ENCODE results near the gene MCM6. TPM values are rescaled to one million over a fixed set of nuclear protein-coding genes. Genes with fewer than 3 reads are reported as not detected.

The MCM6 gene
- total RNA-seq, 4 donors from 2014 or later = 4.2 to 6.3 (median 4.8) TPM

- TF ChIP-seq, protein P1, sequence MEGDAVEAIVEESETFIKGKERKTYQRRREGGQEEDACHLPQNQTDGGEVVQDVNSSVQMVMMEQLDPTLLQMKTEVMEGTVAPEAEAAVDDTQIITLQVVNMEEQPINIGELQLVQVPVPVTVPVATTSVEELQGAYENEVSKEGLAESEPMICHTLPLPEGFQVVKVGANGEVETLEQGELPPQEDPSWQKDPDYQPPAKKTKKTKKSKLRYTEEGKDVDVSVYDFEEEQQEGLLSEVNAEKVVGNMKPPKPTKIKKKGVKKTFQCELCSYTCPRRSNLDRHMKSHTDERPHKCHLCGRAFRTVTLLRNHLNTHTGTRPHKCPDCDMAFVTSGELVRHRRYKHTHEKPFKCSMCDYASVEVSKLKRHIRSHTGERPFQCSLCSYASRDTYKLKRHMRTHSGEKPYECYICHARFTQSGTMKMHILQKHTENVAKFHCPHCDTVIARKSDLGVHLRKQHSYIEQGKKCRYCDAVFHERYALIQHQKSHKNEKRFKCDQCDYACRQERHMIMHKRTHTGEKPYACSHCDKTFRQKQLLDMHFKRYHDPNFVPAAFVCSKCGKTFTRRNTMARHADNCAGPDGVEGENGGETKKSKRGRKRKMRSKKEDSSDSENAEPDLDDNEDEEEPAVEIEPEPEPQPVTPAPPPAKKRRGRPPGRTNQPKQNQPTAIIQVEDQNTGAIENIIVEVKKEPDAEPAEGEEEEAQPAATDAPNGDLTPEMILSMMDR (IDR thresholded peaks at IDR 0.05 in 4 of 5, conservative IDR thresholded peaks at IDR 0.05 in 1 of 5) = no peak
- no peak for TF ChIP-seq POLR2A (IDR thresholded peaks at IDR 0.05)
- H3K4me1 ChIP-seq = no peaks in the 10 kb centered on the region
- H3K9me3 ChIP-seq = no peaks in the 10 kb centered on the region
- H3K27ac ChIP-seq = no peak overlapping the region
- intact Hi-C loops (cut with DNase I; ENCODE audit: low total_unique reads) = no loop called here
- in situ Hi-C loops (cut with MboI; ENCODE audit: low sequenced_read_pairs in 4 of 4) = no loop called here
- no peak for DNase-seq
- no peaks in the 10 kb centered on the region for H3K27me3 ChIP-seq
- no peak overlapping the region for H3K4me3 ChIP-seq
- no peak for ATAC-seq
- H3K36me3 ChIP-seq = peaks cover 0 to 51% of the 10 kb centered on the region in 2 donors
These were observed 27.2 kb downstream of the MCM6 start for GRCh38 chr2:135849087-135849486.

- Histone ChIP-seq H3K27ac (no peak overlapping the region), H3K9me3 (no peaks in the 10 kb centered on the region), H3K4me3 (no peak overlapping the region), H3K36me3 (peaks cover 0 to 50% of the 10 kb centered on the region in 2 donors), H3K4me1 (no peaks in the 10 kb centered on the region), H3K27me3 (no peaks in the 10 kb centered on the region)
- intact Hi-C loops (cut with DNase I; ENCODE audit: low total_unique reads) = no loop called here
- TF ChIP-seq, protein P1 (IDR thresholded peaks at IDR 0.05 in 4 of 5, conservative IDR thresholded peaks at IDR 0.05 in 1 of 5) = no peak
- no peak for TF ChIP-seq POLR2A (IDR thresholded peaks at IDR 0.05)
- DNase-seq = no peak
- ATAC-seq = no peak
- in situ Hi-C loops (cut with MboI; ENCODE audit: low sequenced_read_pairs in 4 of 4) = no loop called here
These were observed 30.2 kb downstream of the MCM6 start for GRCh38 chr2:135845997-135846396.

DNA sequence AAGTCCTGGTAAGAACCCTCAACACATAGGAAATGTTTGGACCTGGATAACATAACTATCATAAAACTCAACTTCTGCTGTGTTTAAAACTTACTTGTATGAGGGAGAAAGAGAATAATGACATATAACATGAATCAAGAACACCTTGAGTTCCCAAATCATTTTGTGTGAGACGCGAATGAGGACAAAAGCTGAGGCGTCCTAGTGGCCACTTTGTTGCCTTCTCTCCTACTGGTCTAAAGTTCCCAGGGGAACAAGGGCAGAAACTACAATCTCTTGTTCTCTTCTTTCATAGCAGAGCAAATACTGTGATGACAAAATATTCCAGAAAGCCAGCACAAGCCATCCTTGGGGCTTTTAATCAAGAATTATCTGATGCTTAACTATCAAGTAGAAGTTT is 31.0 kb downstream of the MCM6 start:
- DNase-seq = no peak
- in situ Hi-C loops (cut with MboI; ENCODE audit: low sequenced_read_pairs in 4 of 4) (no loop called here), intact Hi-C loops (cut with DNase I; ENCODE audit: low total_unique reads) (no loop called here)
- H3K9me3 ChIP-seq = no peaks in the 10 kb centered on the region
- peaks cover 5 to 7% of the 10 kb centered on the region in 2 donors for H3K4me1 ChIP-seq
- H3K27me3 ChIP-seq = no peaks in the 10 kb centered on the region
- no peak for TF ChIP-seq POLR2A (IDR thresholded peaks at IDR 0.05)
- TF ChIP-seq, protein P1 (IDR thresholded peaks at IDR 0.05 in 4 of 5, conservative IDR thresholded peaks at IDR 0.05 in 1 of 5) = no peak
- peaks cover 0 to 43% of the 10 kb centered on the region in 2 donors for H3K36me3 ChIP-seq
- ATAC-seq = no peak
- H3K4me3 ChIP-seq = no peak overlapping the region
- H3K27ac ChIP-seq = no peak overlapping the region

DNA sequence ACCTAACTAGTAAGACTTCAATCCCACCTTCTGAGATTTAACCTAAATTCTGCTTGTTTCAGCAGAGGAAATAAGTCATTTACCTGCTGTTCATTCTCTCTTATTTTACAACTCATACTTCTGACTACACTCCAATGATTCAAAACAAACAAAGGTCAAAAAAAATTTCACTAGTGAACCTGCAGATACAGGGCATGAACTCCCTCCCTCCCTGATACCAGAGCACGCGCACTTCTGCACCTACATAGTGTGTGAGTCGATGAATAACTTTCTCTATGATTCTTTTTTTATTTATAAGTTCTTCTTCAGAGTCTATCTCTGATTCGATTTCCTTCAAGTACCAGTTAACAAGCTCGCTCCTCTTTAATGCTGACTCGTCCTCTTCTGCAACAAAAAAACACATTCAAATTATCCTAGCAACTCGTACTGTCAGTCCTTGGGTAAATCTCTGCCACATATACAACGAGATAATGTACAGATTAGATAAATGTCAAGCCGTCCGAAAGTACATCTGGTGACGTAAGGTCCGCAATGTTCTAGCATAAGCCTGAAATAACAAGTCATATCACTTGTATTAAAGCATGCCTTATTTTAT is 31.8 kb downstream of the MCM6 start:
- Histone ChIP-seq H3K4me3 (no peak overlapping the region), H3K4me1 (peaks cover 8 to 15% of the 10 kb centered on the region in 2 donors), H3K27me3 (no peaks in the 10 kb centered on the region), H3K27ac (no peak overlapping the region), H3K36me3 (peaks cover 0 to 43% of the 10 kb centered on the region in 2 donors), H3K9me3 (no peaks in the 10 kb centered on the region)
- TF ChIP-seq, protein P1 (IDR thresholded peaks at IDR 0.05 in 4 of 5, conservative IDR thresholded peaks at IDR 0.05 in 1 of 5) = no peak
- no peak for TF ChIP-seq POLR2A (IDR thresholded peaks at IDR 0.05)
- in situ Hi-C loops (cut with MboI; ENCODE audit: low sequenced_read_pairs in 4 of 4) (no loop called here), intact Hi-C loops (cut with DNase I; ENCODE audit: low total_unique reads) (no loop called here)
- DNase-seq (no peak), ATAC-seq (no peak)

- Histone ChIP-seq H3K9me3 (no peaks in the 10 kb centered on the region), H3K27ac (no peak overlapping the region), H3K27me3 (no peaks in the 10 kb centered on the region), H3K4me1 (peaks cover 8 to 17% of the 10 kb centered on the region in 2 donors), H3K36me3 (peaks cover 0 to 43% of the 10 kb centered on the region in 2 donors), H3K4me3 (no peak overlapping the region)
- intact Hi-C loops (cut with DNase I; ENCODE audit: low total_unique reads) = no loop called here
- in situ Hi-C loops (cut with MboI; ENCODE audit: low sequenced_read_pairs in 4 of 4) = no loop called here
- ATAC-seq = no peak
- TF ChIP-seq, protein P1 (IDR thresholded peaks at IDR 0.05 in 4 of 5, conservative IDR thresholded peaks at IDR 0.05 in 1 of 5) = no peak
- TF ChIP-seq POLR2A (IDR thresholded peaks at IDR 0.05) = no peak
- no peak for DNase-seq
These were observed 32.6 kb downstream of the MCM6 start for GRCh38 chr2:135843671-135844070.

Measured in gastrocnemius medialis (tissue), 4 donors.